GM12878 (cell line): ENCODE data around the gene ATP6AP2.

Experiments used
- CEBPB ChIP-seq, 2 experiments: fragments of 150-350 bp in 1 of 2; IDR thresholded peaks; 2 replicates each; pipeline ENCODE4 v1.6.1; 2012 to 2014; ENCODE audit warnings: low read depth in 2 of 2, low read length in 2 of 2, borderline replicate concordance in 1 of 2, inconsistent platforms in 1 of 2
- CHD2 ChIP-seq: IDR thresholded peaks from 2 replicates; pipeline ENCODE4 v1.6.1; 2011; ENCODE audit warnings: low read depth, low read length, improper control_type of control experiment, borderline replicate concordance
- CTCF ChIP-seq, 3 experiments: IDR thresholded peaks in 2 of 3; conservative IDR thresholded peaks in 1 of 3; 2 replicates each; pipeline ENCODE4 v1.5.1; 2011; ENCODE audit warnings: low read depth in 3 of 3, low read length in 3 of 3, mild to moderate bottlenecking in 3 of 3, control low read depth in 2 of 3, moderate library complexity in 2 of 3, inconsistent platforms in 1 of 3, mixed read lengths in 1 of 3; ENCODE audit not compliant: control insufficient read depth in 2 of 3, insufficient read depth in 1 of 3; ENCODE audit errors: extremely low read depth in 1 of 3
- ESRRA ChIP-seq: IDR thresholded peaks from 2 replicates; pipeline ENCODE4 v1.6.1; 2012; ENCODE audit warnings: mild to moderate bottlenecking, low read length, improper control_type of control experiment
- HDGF ChIP-seq: fragments of 450-650 bp; IDR thresholded peaks from 2 replicates; pipeline ENCODE4 v1.6.1; 2016; ENCODE audit warnings: antibody characterized with exemption
- MXI1 ChIP-seq: fragments of 150-350 bp; IDR thresholded peaks from 2 replicates; pipeline ENCODE4 v1.6.1; 2011; ENCODE audit warnings: low read depth, mild to moderate bottlenecking, inconsistent platforms, low read length, improper control_type of control experiment
- POLR2AphosphoS5 ChIP-seq: IDR thresholded peaks from 2 replicates; pipeline ENCODE4 v1.6.1; 2011; ENCODE audit warnings: mild to moderate bottlenecking, low read length, inconsistent platforms
- RAD21 ChIP-seq: IDR thresholded peaks from 2 replicates; pipeline ENCODE4 v1.6.1; 2011; ENCODE audit warnings: mild to moderate bottlenecking, low read depth, low read length, moderate library complexity; ENCODE audit not compliant: insufficient read depth
- SMC3 ChIP-seq: IDR thresholded peaks from 2 replicates; pipeline ENCODE4 v1.6.1; 2011; ENCODE audit warnings: low read length, improper control_type of control experiment, borderline replicate concordance
- TAF1 ChIP-seq: IDR thresholded peaks from 2 replicates; pipeline ENCODE4 v1.6.1; 2011; ENCODE audit warnings: mild to moderate bottlenecking, low read depth, low read length, borderline replicate concordance
- ZNF24 ChIP-seq: fragments of 450-650 bp; IDR thresholded peaks from 2 replicates; pipeline ENCODE4 v1.6.1; 2017; ENCODE audit warnings: antibody characterized with exemption, mild to moderate bottlenecking
- ZNF622 ChIP-seq: fragments of 450-650 bp; IDR thresholded peaks from 2 replicates; pipeline ENCODE4 v1.6.1; 2017; ENCODE audit warnings: mild to moderate bottlenecking, inconsistent platforms

DNA sequence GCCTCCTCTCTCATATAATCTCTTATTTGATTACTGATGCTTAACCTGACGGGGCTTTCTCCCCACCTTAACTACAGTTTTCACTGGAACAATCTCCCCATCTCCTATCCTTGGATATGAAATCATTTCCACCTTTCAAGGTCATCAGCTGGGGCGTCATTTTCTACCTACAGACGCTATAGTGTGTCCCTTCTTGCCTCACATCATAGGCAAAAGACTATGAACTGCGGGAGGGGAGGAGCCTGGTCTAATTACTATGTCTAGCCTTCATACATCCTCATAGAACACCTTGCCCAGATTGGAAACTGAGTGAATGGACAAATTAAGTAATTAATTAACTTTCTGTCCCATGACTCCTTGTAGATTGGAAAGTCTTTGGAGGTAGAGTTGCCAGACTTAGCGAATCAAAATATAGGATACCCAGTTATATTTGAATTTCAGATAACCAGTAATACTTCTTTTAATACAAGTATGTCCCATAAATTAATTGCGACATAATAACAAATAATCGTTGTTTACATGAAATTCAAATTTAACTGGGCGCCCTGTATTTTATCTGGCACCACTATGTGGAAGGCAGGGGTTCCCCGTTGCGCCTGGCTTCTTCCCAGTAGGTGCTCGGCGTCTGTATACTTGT lies 752 bp upstream of the ATP6AP2 start:
- no peak for TF ChIP-seq SMC3
- no peak for TF ChIP-seq POLR2AphosphoS5
- no peak for TF ChIP-seq ZNF24
- no peak for TF ChIP-seq ESRRA
- no peak for TF ChIP-seq HDGF
- TF ChIP-seq CHD2: no peak
- TF ChIP-seq RAD21: no peak
- no peak for TF ChIP-seq MXI1
- no peak for TF ChIP-seq TAF1
- TF ChIP-seq CEBPB (IDR thresholded peaks at IDR 0.05; ENCODE audit: borderline replicate concordance in 1 of 2, low read depth in 2 of 2, low read length in 2 of 2): no peak
- no peak for TF ChIP-seq CTCF (IDR thresholded peaks at IDR 0.05 in 2 of 3, conservative IDR thresholded peaks at IDR 0.05 in 1 of 3; ENCODE audit: control insufficient read depth in 2 of 3, extremely low read depth in 1 of 3, insufficient read depth in 1 of 3, low read depth in 3 of 3, low read length in 3 of 3)
- TF ChIP-seq ZNF622: no peak
